BLaER1 treated with 17β-estradiol and CSF1 and Interleukin-3, amounts not matched to agents 10 nM and 100 nM (cell line): ENCODE data around the gene CABP4.
"Not testable (repeated sequence)": the region's sequence is repeated elsewhere in the genome, so short reads cannot be mapped to it uniquely, and the experiment has no call there.

Source experiments
- H3K27ac ChIP-seq, 11 experiments: shearing (Covaris generic); formaldehyde crosslinking; 2 replicates each; pipeline ENCODE4 v1.8.1; 2022
- H3K27me3 ChIP-seq, 11 experiments: shearing (Covaris generic); formaldehyde crosslinking; 2 replicates each; pipeline ENCODE4 v1.8.1; 2022
- H3K36me3 ChIP-seq, 11 experiments: shearing (Covaris generic); formaldehyde crosslinking; 2 replicates each; pipeline ENCODE4 v1.8.1; 2022
- H3K4me1 ChIP-seq, 10 experiments: shearing (Covaris generic); formaldehyde crosslinking; 2 replicates each; pipeline ENCODE4 v1.8.1; 2022
- H3K4me2 ChIP-seq, 11 experiments: shearing (Covaris generic); formaldehyde crosslinking; 2 replicates each; pipeline ENCODE4 v1.8.1; 2022
- H3K4me3 ChIP-seq, 10 experiments: shearing (Covaris generic); formaldehyde crosslinking; 2 replicates each; pipeline ENCODE4 v1.8.1; 2022
- H3K9ac ChIP-seq, 11 experiments: shearing (Covaris generic); formaldehyde crosslinking; 2 replicates each; pipeline ENCODE4 v1.8.1; 2022
- H3K9me3 ChIP-seq, 11 experiments: shearing (Covaris generic); formaldehyde crosslinking; replicated peaks in 1 of 11; 2 replicates each; pipeline ENCODE4 v1.8.1; 2022
- H4K20me1 ChIP-seq, 11 experiments: shearing (Covaris generic); formaldehyde crosslinking; 2 replicates each; pipeline ENCODE4 v1.8.1; 2022
- Cebpa-rat ChIP-seq, 11 experiments: shearing (Covaris generic); IDR thresholded peaks; 2 replicates each; pipeline ENCODE4 v1.8.1; 2022

The CABP4 gene

GRCh38 chr11:67421430-67422031 is 33.6 kb upstream of the CABP4 start:
- H3K36me3 ChIP-seq: no peaks in the 10 kb centered on the region
- H3K4me3 ChIP-seq: peak overlapping the region in 4 of 10 experiments; percentile 62 to 75 (median 68); a peak in 6 of 20 replicates
- H3K27ac ChIP-seq: no peak overlapping the region
- H4K20me1 ChIP-seq: peaks cover 0 to 35% (median 0%) of the 10 kb centered on the region in 11 experiments; a peak in 9 of 22 replicates
- TF ChIP-seq Cebpa-rat (IDR thresholded peaks at IDR 0.05): no peak
- no peak overlapping the region for H3K9ac ChIP-seq
- peak overlapping the region in 10 of 11 experiments; percentile 8 to 100 (median 96); a peak in 16 of 22 replicates for H3K4me2 ChIP-seq
- no peaks in the 10 kb centered on the region for H3K9me3 ChIP-seq
- peaks cover 48 to 66% (median 56%) of the 10 kb centered on the region in 10 experiments for H3K4me1 ChIP-seq
- peaks cover 0 to 23% (median 0%) of the 10 kb centered on the region in 11 experiments; a peak in 3 of 22 replicates for H3K27me3 ChIP-seq

- Histone ChIP-seq H3K9ac (no peak overlapping the region), H3K27ac (no peak overlapping the region), H3K27me3 (peaks cover 0 to 13% (median 0%) of the 10 kb centered on the region in 11 experiments; a peak in 2 of 22 replicates), H3K4me3 (no peak overlapping the region), H3K4me2 (no peak overlapping the region), H4K20me1 (peaks cover 0 to 25% (median 0%) of the 10 kb centered on the region in 11 experiments; a peak in 8 of 22 replicates), H3K9me3 (no peaks in the 10 kb centered on the region), H3K4me1 (peaks cover 41 to 61% (median 50%) of the 10 kb centered on the region in 10 experiments), H3K36me3 (no peaks in the 10 kb centered on the region)
- TF ChIP-seq Cebpa-rat (IDR thresholded peaks at IDR 0.05): no peak
Observed at GRCh38 chr11:67422891-67423290, 32.3 kb upstream of the CABP4 start.

GRCh38 chr11:67423466-67423865 is 31.7 kb upstream of the CABP4 start:
- peaks cover 36 to 55% (median 45%) of the 10 kb centered on the region in 10 experiments for H3K4me1 ChIP-seq

GRCh38 chr11:67423891-67424613 is 31.1 kb upstream of the CABP4 start:
- Histone ChIP-seq H3K4me3 (no peak overlapping the region), H3K27me3 (peaks cover 0 to 5% (median 0%) of the 10 kb centered on the region in 11 experiments; a peak in 1 of 22 replicates), H4K20me1 (peaks cover 0 to 16% (median 2%) of the 10 kb centered on the region in 11 experiments; a peak in 9 of 22 replicates), H3K9me3 (no peaks in the 10 kb centered on the region), H3K27ac (peak overlapping the region in 1 of 11 experiments; percentile 22; a peak in 1 of 22 replicates), H3K9ac (peak overlapping the region in 2 of 11 experiments; percentile 8 to 29; a peak in 2 of 22 replicates), H3K36me3 (no peaks in the 10 kb centered on the region), H3K4me2 (peak overlapping the region in 8 of 11 experiments; percentile 7 to 48 (median 36); a peak in 7 of 22 replicates), H3K4me1 (peaks cover 33 to 52% (median 41%) of the 10 kb centered on the region in 10 experiments)
- no peak for TF ChIP-seq Cebpa-rat (IDR thresholded peaks at IDR 0.05)

More at GRCh38 chr11:67423466-67423865, 31.7 kb upstream of the CABP4 start:
- Histone ChIP-seq H3K4me2 (no peak overlapping the region), H3K27me3 (peaks cover 0 to 7% (median 0%) of the 10 kb centered on the region in 11 experiments; a peak in 2 of 22 replicates), H3K27ac (no peak overlapping the region), H3K4me3 (no peak overlapping the region), H3K9me3 (no peaks in the 10 kb centered on the region), H4K20me1 (peaks cover 0 to 19% (median 0%) of the 10 kb centered on the region in 11 experiments; a peak in 8 of 22 replicates), H3K36me3 (no peaks in the 10 kb centered on the region), H3K9ac (no peak overlapping the region)
- no peak for TF ChIP-seq Cebpa-rat (IDR thresholded peaks at IDR 0.05)

- not testable (repeated sequence) for H3K9me3 ChIP-seq, H3K27me3 ChIP-seq
- H3K36me3 ChIP-seq: peaks cover 19 to 32% (median 27%) of the 10 kb centered on the region in 11 experiments
- H3K4me3 ChIP-seq: peak overlapping the region; percentile 79 to 99 (median 89)
- H3K4me1 ChIP-seq: peaks cover 26 to 52% (median 39%) of the 10 kb centered on the region in 10 experiments
- H3K27ac ChIP-seq: peak overlapping the region; percentile 21 to 88 (median 80); a peak in 21 of 22 replicates
- peak overlapping the region; percentile 86 to 96 (median 90) for H3K9ac ChIP-seq
- H4K20me1 ChIP-seq: peaks cover 0 to 34% (median 17%) of the 10 kb centered on the region in 11 experiments; a peak in 11 of 22 replicates
- H3K4me2 ChIP-seq: peak overlapping the region; percentile 79 to 95 (median 89)
Observed at GRCh38 chr11:67427364-67427859, 27.7 kb upstream of the CABP4 start.

GRCh38 chr11:67428052-67429001 is 26.8 kb upstream of the CABP4 start, which contains the start of gene RPS6KB2:
Gene RPS6KB2, plus strand, starts transcription at chr11:67428494. Its CDS starts 52 bp downstream, at chr11:67428546.
- H3K27ac ChIP-seq: peak within 1 kb of the TSS; percentile 63 to 88 (median 80)
- peak within 1 kb of the TSS; percentile 86 to 96 (median 90) for H3K9ac ChIP-seq
- no peaks in the 10 kb centered on the region for H3K27me3 ChIP-seq
- H3K4me3 ChIP-seq: peak within 1 kb of the TSS; percentile 79 to 99 (median 89)
- H3K4me1 ChIP-seq: peaks cover 28 to 61% (median 47%) of the 10 kb centered on the region in 10 experiments
- H3K4me2 ChIP-seq: peak within 1 kb of the TSS; percentile 79 to 98 (median 91)
- H3K36me3 ChIP-seq: peaks cover 28 to 41% (median 36%) of the 10 kb centered on the region in 11 experiments
- no peaks in the 10 kb centered on the region for H3K9me3 ChIP-seq
- H4K20me1 ChIP-seq: peaks cover 0 to 43% (median 26%) of the 10 kb centered on the region in 11 experiments; a peak in 17 of 22 replicates
- TF ChIP-seq Cebpa-rat (IDR thresholded peaks at IDR 0.05): peak in 3 of 11 experiments; percentile 27 to 50 (median 34); a peak in 3 of 22 replicates

GRCh38 chr11:67429038-67429668 is 26.0 kb upstream of the CABP4 start:
- H3K27me3 ChIP-seq: no peaks in the 10 kb centered on the region
- peak overlapping the region; percentile 63 to 88 (median 80); a peak in 19 of 22 replicates for H3K27ac ChIP-seq
- no peak for TF ChIP-seq Cebpa-rat (IDR thresholded peaks at IDR 0.05)
- peak overlapping the region; percentile 86 to 96 (median 90) for H3K9ac ChIP-seq
- peak overlapping the region; percentile 79 to 99 (median 89) for H3K4me3 ChIP-seq
- H3K4me1 ChIP-seq: peaks cover 28 to 67% (median 55%) of the 10 kb centered on the region in 10 experiments
- H4K20me1 ChIP-seq: peaks cover 0 to 51% (median 34%) of the 10 kb centered on the region in 11 experiments; a peak in 18 of 22 replicates
- no peaks in the 10 kb centered on the region for H3K9me3 ChIP-seq
- peaks cover 37 to 49% (median 44%) of the 10 kb centered on the region in 11 experiments for H3K36me3 ChIP-seq
- H3K4me2 ChIP-seq: peak overlapping the region; percentile 79 to 98 (median 91)
